ENCODE results near the gene CHRNB4.

DNA sequence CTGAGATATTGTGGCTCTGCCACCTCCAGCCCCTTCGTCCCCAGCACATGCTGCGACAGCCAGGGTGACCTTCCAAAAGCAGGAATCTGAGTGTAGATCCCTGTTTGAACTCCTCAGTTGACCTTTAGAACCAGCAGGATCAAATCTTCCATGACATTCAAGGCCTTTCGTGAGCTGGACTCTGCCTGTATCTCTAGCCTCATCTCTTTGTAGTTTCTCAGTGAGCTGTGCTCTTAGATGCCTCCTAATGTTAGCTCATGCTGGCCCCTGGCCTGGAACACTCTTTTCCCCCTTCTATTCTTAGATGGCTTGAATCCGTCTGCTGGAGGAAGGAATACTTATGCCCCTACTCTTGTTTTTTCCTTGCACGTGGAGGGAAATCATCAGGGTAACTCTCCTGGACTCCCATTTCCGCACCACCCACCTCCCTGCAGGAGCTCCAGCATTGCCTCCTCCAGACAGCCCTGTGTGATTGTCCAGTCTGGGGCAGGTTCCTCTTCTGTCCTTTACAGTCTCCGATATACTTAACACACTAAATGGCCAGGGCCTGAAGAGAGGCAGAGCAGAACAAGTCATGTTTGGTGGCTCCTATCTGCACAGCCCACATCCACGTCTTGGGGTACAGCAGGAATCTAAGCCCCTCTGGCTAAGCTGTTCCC is 26.7 kb upstream of the CHRNB4 start:
- no peak for TF ChIP-seq ZSCAN23 (tag by site-specific recombination; IDR thresholded peaks at IDR 0.05)
- TF ChIP-seq ZBTB8A (tag by site-specific recombination; IDR thresholded peaks at IDR 0.05): no peak
- no peak for TF ChIP-seq ZNF561 (tag by site-specific recombination; IDR thresholded peaks at IDR 0.05; ENCODE audit: borderline replicate concordance)
- TF ChIP-seq, protein P1, sequence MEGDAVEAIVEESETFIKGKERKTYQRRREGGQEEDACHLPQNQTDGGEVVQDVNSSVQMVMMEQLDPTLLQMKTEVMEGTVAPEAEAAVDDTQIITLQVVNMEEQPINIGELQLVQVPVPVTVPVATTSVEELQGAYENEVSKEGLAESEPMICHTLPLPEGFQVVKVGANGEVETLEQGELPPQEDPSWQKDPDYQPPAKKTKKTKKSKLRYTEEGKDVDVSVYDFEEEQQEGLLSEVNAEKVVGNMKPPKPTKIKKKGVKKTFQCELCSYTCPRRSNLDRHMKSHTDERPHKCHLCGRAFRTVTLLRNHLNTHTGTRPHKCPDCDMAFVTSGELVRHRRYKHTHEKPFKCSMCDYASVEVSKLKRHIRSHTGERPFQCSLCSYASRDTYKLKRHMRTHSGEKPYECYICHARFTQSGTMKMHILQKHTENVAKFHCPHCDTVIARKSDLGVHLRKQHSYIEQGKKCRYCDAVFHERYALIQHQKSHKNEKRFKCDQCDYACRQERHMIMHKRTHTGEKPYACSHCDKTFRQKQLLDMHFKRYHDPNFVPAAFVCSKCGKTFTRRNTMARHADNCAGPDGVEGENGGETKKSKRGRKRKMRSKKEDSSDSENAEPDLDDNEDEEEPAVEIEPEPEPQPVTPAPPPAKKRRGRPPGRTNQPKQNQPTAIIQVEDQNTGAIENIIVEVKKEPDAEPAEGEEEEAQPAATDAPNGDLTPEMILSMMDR (tag by site-specific recombination; IDR thresholded peaks at IDR 0.05): no peak
- TF ChIP-seq ZNF133 (tag by site-specific recombination; IDR thresholded peaks at IDR 0.05): no peak
- TF ChIP-seq SALL2 (tag by site-specific recombination; IDR thresholded peaks at IDR 0.05; ENCODE audit: borderline replicate concordance): no peak
- TF ChIP-seq, protein P2, sequence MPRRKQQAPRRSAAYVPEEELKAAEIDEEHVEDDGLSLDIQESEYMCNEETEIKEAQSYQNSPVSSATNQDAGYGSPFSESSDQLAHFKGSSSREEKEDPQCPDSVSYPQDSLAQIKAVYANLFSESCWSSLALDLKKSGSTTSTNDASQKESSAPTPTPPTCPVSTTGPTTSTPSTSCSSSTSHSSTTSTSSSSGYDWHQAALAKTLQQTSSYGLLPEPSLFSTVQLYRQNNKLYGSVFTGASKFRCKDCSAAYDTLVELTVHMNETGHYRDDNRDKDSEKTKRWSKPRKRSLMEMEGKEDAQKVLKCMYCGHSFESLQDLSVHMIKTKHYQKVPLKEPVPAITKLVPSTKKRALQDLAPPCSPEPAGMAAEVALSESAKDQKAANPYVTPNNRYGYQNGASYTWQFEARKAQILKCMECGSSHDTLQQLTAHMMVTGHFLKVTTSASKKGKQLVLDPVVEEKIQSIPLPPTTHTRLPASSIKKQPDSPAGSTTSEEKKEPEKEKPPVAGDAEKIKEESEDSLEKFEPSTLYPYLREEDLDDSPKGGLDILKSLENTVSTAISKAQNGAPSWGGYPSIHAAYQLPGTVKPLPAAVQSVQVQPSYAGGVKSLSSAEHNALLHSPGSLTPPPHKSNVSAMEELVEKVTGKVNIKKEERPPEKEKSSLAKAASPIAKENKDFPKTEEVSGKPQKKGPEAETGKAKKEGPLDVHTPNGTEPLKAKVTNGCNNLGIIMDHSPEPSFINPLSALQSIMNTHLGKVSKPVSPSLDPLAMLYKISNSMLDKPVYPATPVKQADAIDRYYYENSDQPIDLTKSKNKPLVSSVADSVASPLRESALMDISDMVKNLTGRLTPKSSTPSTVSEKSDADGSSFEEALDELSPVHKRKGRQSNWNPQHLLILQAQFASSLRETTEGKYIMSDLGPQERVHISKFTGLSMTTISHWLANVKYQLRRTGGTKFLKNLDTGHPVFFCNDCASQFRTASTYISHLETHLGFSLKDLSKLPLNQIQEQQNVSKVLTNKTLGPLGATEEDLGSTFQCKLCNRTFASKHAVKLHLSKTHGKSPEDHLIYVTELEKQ (tag by site-specific recombination; IDR thresholded peaks at IDR 0.05; ENCODE audit: borderline replicate concordance): no peak
- TF ChIP-seq ATF2 (tag by site-specific recombination; IDR thresholded peaks at IDR 0.05; ENCODE audit: low read depth): no peak
- TF ChIP-seq, protein P3, sequence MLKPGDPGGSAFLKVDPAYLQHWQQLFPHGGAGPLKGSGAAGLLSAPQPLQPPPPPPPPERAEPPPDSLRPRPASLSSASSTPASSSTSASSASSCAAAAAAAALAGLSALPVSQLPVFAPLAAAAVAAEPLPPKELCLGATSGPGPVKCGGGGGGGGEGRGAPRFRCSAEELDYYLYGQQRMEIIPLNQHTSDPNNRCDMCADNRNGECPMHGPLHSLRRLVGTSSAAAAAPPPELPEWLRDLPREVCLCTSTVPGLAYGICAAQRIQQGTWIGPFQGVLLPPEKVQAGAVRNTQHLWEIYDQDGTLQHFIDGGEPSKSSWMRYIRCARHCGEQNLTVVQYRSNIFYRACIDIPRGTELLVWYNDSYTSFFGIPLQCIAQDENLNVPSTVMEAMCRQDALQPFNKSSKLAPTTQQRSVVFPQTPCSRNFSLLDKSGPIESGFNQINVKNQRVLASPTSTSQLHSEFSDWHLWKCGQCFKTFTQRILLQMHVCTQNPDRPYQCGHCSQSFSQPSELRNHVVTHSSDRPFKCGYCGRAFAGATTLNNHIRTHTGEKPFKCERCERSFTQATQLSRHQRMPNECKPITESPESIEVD (tag by site-specific recombination; IDR thresholded peaks at IDR 0.05): no peak
- no peak for TF ChIP-seq ZNF350 (tag by site-specific recombination; IDR thresholded peaks at IDR 0.05)
- no peak for TF ChIP-seq KLF1 (tag by site-specific recombination; IDR thresholded peaks at IDR 0.05)
- TF ChIP-seq PBX3 (CRISPR knock-in tag; IDR thresholded peaks at IDR 0.05): no peak
- no peak for TF ChIP-seq KLF17 (tag by site-specific recombination; IDR thresholded peaks at IDR 0.05)

Data from HEK293 (cell line).